Neuronal stem cell (in vitro differentiated cells): ENCODE measurements around the gene CCDC51.

Experiments used
- DNase-seq: peaks from one replicate; pipeline ENCODE4 v3.0.0-alpha.2; 2013; ENCODE audit warnings: low spot score
- H2AFZ ChIP-seq: one replicate; pipeline ENCODE4 v1.6.1; 2013; ENCODE audit warnings: mild to moderate bottlenecking, low read length, inconsistent platforms
- H2AK5ac ChIP-seq: 2 replicates; pipeline ENCODE4 v1.6.1; 2013; ENCODE audit warnings: low read depth, mild to moderate bottlenecking, inconsistent platforms, low read length, moderate library complexity, mixed read lengths
- H2BK120ac ChIP-seq: 2 replicates; pipeline ENCODE4 v1.6.1; 2013; ENCODE audit warnings: low read depth, mild to moderate bottlenecking, inconsistent platforms, low read length, moderate library complexity, mixed read lengths
- H2BK12ac ChIP-seq: one replicate; pipeline ENCODE4 v1.6.1; 2013; ENCODE audit warnings: low read length, inconsistent platforms
- H2BK15ac ChIP-seq: 2 replicates; pipeline ENCODE4 v1.6.1; 2013; ENCODE audit warnings: mild to moderate bottlenecking, low read length, inconsistent platforms, mixed read lengths
- H2BK5ac ChIP-seq: one replicate; pipeline ENCODE4 v1.6.1; 2013; ENCODE audit warnings: inconsistent platforms, mild to moderate bottlenecking, low read length, moderate library complexity
- H3K14ac ChIP-seq: one replicate; pipeline ENCODE4 v1.6.1; 2013; ENCODE audit warnings: low read length, inconsistent platforms
- H3K18ac ChIP-seq: 2 replicates; pipeline ENCODE4 v1.6.1; 2013; ENCODE audit warnings: low read length, inconsistent platforms
- H3K23ac ChIP-seq: 2 replicates; pipeline ENCODE4 v1.6.1; 2013; ENCODE audit warnings: low read depth, mild to moderate bottlenecking, mixed read lengths, low read length, inconsistent platforms; ENCODE audit not compliant: poor library complexity
- H3K27ac ChIP-seq: replicated peaks from 3 replicates; pipeline ENCODE4 v1.5.1; 2013; ENCODE audit warnings: low read length, inconsistent platforms
- H3K27me3 ChIP-seq, 3 experiments: 2 replicates each; pipeline ENCODE4 v1.6.1; 2013; ENCODE audit warnings: low read length in 3 of 3, mild to moderate bottlenecking in 2 of 3, inconsistent platforms in 1 of 3, low read depth in 1 of 3, mixed read lengths in 1 of 3, moderate library complexity in 1 of 3; ENCODE audit not compliant: control insufficient read depth in 3 of 3, insufficient read depth in 3 of 3
- H3K36me3 ChIP-seq, 2 donors: replicated peaks in 1 of 2; 2 replicates each; pipeline ENCODE4 v1.6.1; 2013; ENCODE audit warnings: low read length in 2 of 2; ENCODE audit not compliant: control insufficient read depth in 2 of 2, insufficient read depth in 2 of 2
- H3K4ac ChIP-seq: 2 replicates; pipeline ENCODE4 v1.6.1; 2013; ENCODE audit warnings: inconsistent platforms, mild to moderate bottlenecking, low read length, moderate library complexity
- H3K4me1 ChIP-seq, 2 donors: 1 replicate in 1 of 2; 2 replicates in 1 of 2; pipeline ENCODE4 v1.6.1; 2013; ENCODE audit warnings: low read length in 2 of 2, low read depth in 1 of 2; ENCODE audit not compliant: control insufficient read depth in 2 of 2, insufficient read depth in 1 of 2
- H3K4me2 ChIP-seq: one replicate; pipeline ENCODE4 v1.6.1; 2013; ENCODE audit warnings: mild to moderate bottlenecking, low read length, inconsistent platforms; ENCODE audit not compliant: insufficient read depth, poor library complexity, severe bottlenecking
- H3K4me3 ChIP-seq, 2 donors: 2 replicates each; pipeline ENCODE4 v1.5.1; 2013; ENCODE audit warnings: low read length in 2 of 2, mild to moderate bottlenecking in 2 of 2, inconsistent platforms in 1 of 2, moderate library complexity in 1 of 2
- H3K79me1 ChIP-seq: one replicate; pipeline ENCODE4 v1.6.1; 2013; ENCODE audit warnings: low read depth, mild to moderate bottlenecking, inconsistent platforms, low read length, moderate library complexity
- H3K9ac ChIP-seq: one replicate; pipeline ENCODE4 v1.6.1; 2013; ENCODE audit warnings: mild to moderate bottlenecking, low read depth, low read length, inconsistent platforms; ENCODE audit not compliant: poor library complexity
- H3K9me3 ChIP-seq, 2 donors: replicated peaks in 1 of 2; 2 replicates each; pipeline versions ENCODE3 to v1.6.1; 2013; ENCODE audit warnings: low read length in 2 of 2, mild to moderate bottlenecking in 2 of 2, inconsistent platforms in 1 of 2, low read depth in 1 of 2, mixed read lengths in 1 of 2, moderate library complexity in 1 of 2; ENCODE audit not compliant: control insufficient read depth in 2 of 2, insufficient read depth in 1 of 2
- H4K8ac ChIP-seq: one replicate; pipeline ENCODE4 v1.6.1; 2013; ENCODE audit warnings: low read depth, mild to moderate bottlenecking, inconsistent platforms, low read length, moderate library complexity
- H4K91ac ChIP-seq: one replicate; pipeline ENCODE4 v1.6.1; 2013; ENCODE audit warnings: low read length, low read depth, mild to moderate bottlenecking, inconsistent platforms; ENCODE audit not compliant: poor library complexity
- WGBS, 2 donors: extraction: QIAGEN DNeasy Blood & Tissue Kit; methylation state at CpG; one replicate each; pipeline ENCODE4 v1.1.7; 2013; ENCODE audit warnings: missing lambda C conversion rate in 2 of 2, mixed read lengths in 1 of 2; ENCODE audit not compliant: insufficient read length in 2 of 2, insufficient replicate concordance in 1 of 2; ENCODE audit errors: extremely low coverage in 2 of 2; 5-methylcytosine and 5-hydroxymethylcytosine counted together

CCDC51 gene

GRCh38 chr3:48456456-48456855 lies 16.5 kb upstream of the CCDC51 start:
- H3K27me3 ChIP-seq = no peaks in the 10 kb centered on the region
- DNase-seq = no peak
- H3K4me1 ChIP-seq = no peaks in the 10 kb centered on the region
- no peak overlapping the region for H2BK5ac ChIP-seq
- H3K27ac ChIP-seq = no peak overlapping the region
- H2BK120ac ChIP-seq = no peak overlapping the region
- H3K79me1 ChIP-seq = no peaks in the 10 kb centered on the region
- no peak overlapping the region for H4K91ac ChIP-seq
- no peak overlapping the region for H2BK15ac ChIP-seq
- no peak overlapping the region for H4K8ac ChIP-seq
- H3K4me2 ChIP-seq = no peak overlapping the region
- H2AK5ac ChIP-seq = no peak overlapping the region
- H3K14ac ChIP-seq = no peak overlapping the region
- no peak overlapping the region for H2BK12ac ChIP-seq
- no peak overlapping the region for H3K18ac ChIP-seq
- H3K23ac ChIP-seq = no peak overlapping the region
- H3K9me3 ChIP-seq = no peaks in the 10 kb centered on the region
- peaks cover 51 to 96% of the 10 kb centered on the region in 2 donors for H3K36me3 ChIP-seq
- H3K9ac ChIP-seq = no peak overlapping the region
- H3K4ac ChIP-seq = no peak overlapping the region
- no peak overlapping the region for H3K4me3 ChIP-seq
- H2AFZ ChIP-seq = no peak overlapping the region
- WGBS, 2 donors = no CpG with 5 or more reads among the region's 1 CpG

DNA sequence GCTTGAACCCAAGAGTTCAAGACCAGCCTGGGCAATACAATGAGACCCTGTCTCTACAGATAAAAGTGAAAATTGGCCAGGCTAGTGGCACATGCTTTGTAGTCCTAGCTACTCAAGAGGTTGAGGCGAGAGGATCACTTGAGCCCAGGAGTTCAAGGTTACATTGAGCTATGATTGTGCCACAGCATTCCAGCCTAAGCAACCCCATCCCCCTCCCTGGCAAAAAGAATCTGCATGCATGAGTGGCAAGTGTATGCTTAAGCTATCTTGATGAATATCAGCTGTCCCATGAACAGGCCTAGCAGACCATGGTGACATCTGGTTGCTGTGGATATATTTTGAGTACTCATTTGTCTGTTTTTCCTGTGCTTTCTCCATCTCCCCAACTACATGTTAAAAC lies 11.4 kb upstream of the CCDC51 start:
- H2BK5ac ChIP-seq = no peak overlapping the region
- DNase-seq = no peak
- no peak overlapping the region for H2BK15ac ChIP-seq
- no CpG with 5 or more reads among the region's 1 CpG for WGBS, 2 donors
- H3K14ac ChIP-seq = no peak overlapping the region
- no peak overlapping the region for H3K23ac ChIP-seq
- H3K4me3 ChIP-seq = no peak overlapping the region
- peaks cover 3% of the 10 kb centered on the region for H3K79me1 ChIP-seq
- no peaks in the 10 kb centered on the region for H3K9me3 ChIP-seq
- peaks cover 21 to 67% of the 10 kb centered on the region in 2 donors for H3K36me3 ChIP-seq
- no peak overlapping the region for H3K9ac ChIP-seq
- no peak overlapping the region for H3K4ac ChIP-seq
- no peak overlapping the region for H3K27ac ChIP-seq
- H3K18ac ChIP-seq = no peak overlapping the region
- no peak overlapping the region for H4K91ac ChIP-seq
- no peak overlapping the region for H2BK12ac ChIP-seq
- H2BK120ac ChIP-seq = no peak overlapping the region
- no peak overlapping the region for H2AFZ ChIP-seq
- no peak overlapping the region for H4K8ac ChIP-seq
- H3K27me3 ChIP-seq = no peaks in the 10 kb centered on the region
- no peak overlapping the region for H2AK5ac ChIP-seq
- peaks cover 2 to 6% of the 10 kb centered on the region in 2 donors for H3K4me1 ChIP-seq
- no peak overlapping the region for H3K4me2 ChIP-seq

DNA sequence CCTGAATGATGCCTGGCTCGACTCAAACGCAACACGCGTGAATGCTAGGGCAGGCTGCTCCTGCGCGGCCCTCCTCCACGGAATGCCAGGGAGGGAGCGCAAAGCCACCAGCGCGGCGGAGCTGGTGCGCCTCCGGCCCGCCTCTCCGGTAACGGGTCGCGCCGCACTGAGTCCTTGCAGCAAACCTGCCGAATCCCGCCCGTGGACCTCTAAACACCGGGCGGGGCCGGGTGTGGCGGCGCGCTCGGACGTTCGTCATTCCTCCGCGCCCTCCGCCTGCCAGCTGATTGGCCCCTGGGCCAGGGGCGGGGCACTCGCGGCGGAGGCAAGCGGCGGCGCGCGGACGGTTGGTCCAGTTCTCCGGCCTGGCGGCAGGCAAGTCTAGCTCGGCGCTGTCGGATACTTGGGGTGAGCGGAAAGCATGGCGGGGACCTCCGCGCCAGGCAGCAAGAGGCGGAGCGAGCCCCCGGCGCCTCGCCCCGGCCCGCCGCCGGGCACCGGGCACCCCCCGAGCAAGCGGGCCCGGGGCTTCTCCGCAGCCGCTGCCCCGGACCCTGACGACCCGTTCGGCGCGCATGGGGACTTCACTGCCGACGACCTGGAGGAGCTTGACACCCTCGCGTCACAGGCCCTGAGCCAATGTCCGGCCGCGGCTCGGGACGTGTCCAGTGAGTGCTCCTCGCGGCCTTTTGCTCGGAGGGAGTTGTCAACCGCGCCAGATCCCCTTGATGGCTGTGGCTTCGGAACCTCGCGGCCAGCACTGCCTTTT lies 6.7 kb upstream of the CCDC51 start, which contains the start of gene ATRIP:
Gene ATRIP, plus strand, starts transcription at position 313 of the 769 bp plus-strand sequence. Its CDS starts 109 bp downstream, at position 422.
- peak within 1 kb of the TSS; percentile 85 for H2AFZ ChIP-seq
- WGBS, 2 donors = no CpG with 5 or more reads among the region's 91 CpGs
- no peak within 1 kb of the TSS for H3K4ac ChIP-seq
- H2BK12ac ChIP-seq = no peak within 1 kb of the TSS
- H3K4me2 ChIP-seq = peak within 1 kb of the TSS; percentile 86
- DNase-seq = peak; percentile 90
- H2BK15ac ChIP-seq = no peak within 1 kb of the TSS
- no peak within 1 kb of the TSS for H3K23ac ChIP-seq
- no peak within 1 kb of the TSS for H2BK5ac ChIP-seq
- peaks cover 4 to 13% of the 10 kb centered on the region in 2 donors for H3K4me1 ChIP-seq
- H3K79me1 ChIP-seq = peaks cover 9% of the 10 kb centered on the region
- peaks cover 9 to 52% of the 10 kb centered on the region in 2 donors for H3K36me3 ChIP-seq
- H3K9ac ChIP-seq = peak within 1 kb of the TSS; percentile 98
- H3K27ac ChIP-seq = peak within 1 kb of the TSS; percentile 75
- H3K18ac ChIP-seq = peak within 1 kb of the TSS; percentile 94
- no peaks in the 10 kb centered on the region for H3K27me3 ChIP-seq
- no peak within 1 kb of the TSS for H4K8ac ChIP-seq
- no peak within 1 kb of the TSS for H4K91ac ChIP-seq
- no peaks in the 10 kb centered on the region for H3K9me3 ChIP-seq
- H2AK5ac ChIP-seq = no peak within 1 kb of the TSS
- H2BK120ac ChIP-seq = no peak within 1 kb of the TSS
- peak within 1 kb of the TSS; percentile 89 for H3K14ac ChIP-seq
- peak within 1 kb of the TSS; percentile 72 to 86 for H3K4me3 ChIP-seq

DNA sequence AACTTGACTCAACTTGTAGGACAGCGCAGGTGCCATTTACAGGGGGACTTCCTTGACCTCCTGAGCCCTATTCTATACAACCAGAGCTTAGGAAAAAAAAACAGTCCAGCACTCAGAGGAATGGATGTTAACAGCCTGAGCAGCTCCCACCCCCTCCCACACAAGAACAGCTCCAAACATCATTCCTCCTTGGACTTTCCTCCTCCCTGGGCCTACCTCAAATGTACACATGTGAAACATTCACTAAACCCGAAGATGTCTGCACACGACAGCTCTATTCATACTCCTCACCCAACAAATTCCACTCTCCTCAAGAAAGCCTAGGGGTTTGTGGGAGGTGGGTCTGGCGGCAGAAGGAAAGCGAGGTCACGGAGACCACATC lies 6.1 kb upstream of the CCDC51 start:
- no peak for DNase-seq
- H3K9me3 ChIP-seq = no peaks in the 10 kb centered on the region
- no peak overlapping the region for H3K27ac ChIP-seq
- no peak overlapping the region for H3K14ac ChIP-seq
- peaks cover 8 to 13% of the 10 kb centered on the region in 2 donors for H3K4me1 ChIP-seq
- H3K36me3 ChIP-seq = peaks cover 8 to 51% of the 10 kb centered on the region in 2 donors
- no peak overlapping the region for H3K18ac ChIP-seq
- no peak overlapping the region for H2BK15ac ChIP-seq
- peak overlapping the region; percentile 98 for H3K9ac ChIP-seq
- no peak overlapping the region for H3K23ac ChIP-seq
- peak overlapping the region; percentile 85 for H2AFZ ChIP-seq
- H3K4me3 ChIP-seq = peak overlapping the region; percentile 72 to 86
- no peak overlapping the region for H4K8ac ChIP-seq
- no peak overlapping the region for H3K4ac ChIP-seq
- no peak overlapping the region for H4K91ac ChIP-seq
- no peaks in the 10 kb centered on the region for H3K27me3 ChIP-seq
- no peak overlapping the region for H2AK5ac ChIP-seq
- H2BK5ac ChIP-seq = no peak overlapping the region
- H3K79me1 ChIP-seq = peaks cover 9% of the 10 kb centered on the region
- no peak overlapping the region for H2BK120ac ChIP-seq
- H3K4me2 ChIP-seq = peak overlapping the region; percentile 86
- WGBS, 2 donors = no CpG with 5 or more reads among the region's 6 CpGs
- no peak overlapping the region for H2BK12ac ChIP-seq
